SH-SY5Y (cell line): ENCODE data around the gene ZNF606.

ENCODE experiments used
- GATA2 ChIP-seq: IDR thresholded peaks from 2 replicates; pipeline ENCODE4 v1.6.1; 2011; ENCODE audit warnings: mild to moderate bottlenecking, low read depth, low read length
- GATA3 ChIP-seq: IDR thresholded peaks from 2 replicates; pipeline ENCODE4 v1.6.1; 2011; ENCODE audit warnings: low read depth, mild to moderate bottlenecking, low read length, moderate library complexity

GRCh38 chr19:58001895-58002369 lies 688 bp downstream of the ZNF606 start:
- TF ChIP-seq GATA2 (no peak), GATA3 (no peak)
